Muscle layer of duodenum (tissue), 2 donors: ENCODE measurements around the gene TARS1.

Experiments
- H3K27ac ChIP-seq: one replicate; pipeline ENCODE4 v1.7.0; 2013; ENCODE audit warnings: mild to moderate bottlenecking, low read length
- H3K27me3 ChIP-seq: one replicate; pipeline ENCODE4 v1.7.0; 2013; ENCODE audit warnings: low read depth, mild to moderate bottlenecking, control low read depth, low read length
- H3K36me3 ChIP-seq, 2 donors: one replicate each; pipeline ENCODE4 v1.7.0; 2013; ENCODE audit warnings: low read length in 2 of 2, control low read depth in 1 of 2, mild to moderate bottlenecking in 1 of 2; ENCODE audit not compliant: insufficient read depth in 2 of 2, control insufficient read depth in 1 of 2
- H3K4me1 ChIP-seq, 2 donors: one replicate each; pipeline ENCODE4 v1.7.0; 2013; ENCODE audit warnings: low read length in 2 of 2, mild to moderate bottlenecking in 2 of 2, control low read depth in 1 of 2, moderate library complexity in 1 of 2; ENCODE audit not compliant: insufficient read depth in 2 of 2, control insufficient read depth in 1 of 2
- H3K4me3 ChIP-seq, 2 donors: one replicate each; pipeline ENCODE4 v1.7.0; 2013; ENCODE audit warnings: low read length in 2 of 2, low read depth in 1 of 2, mild to moderate bottlenecking in 1 of 2
- H3K9me3 ChIP-seq, 2 donors: one replicate each; pipeline ENCODE4 v1.7.0; 2013; ENCODE audit warnings: low read length in 2 of 2, control low read depth in 1 of 2, mild to moderate bottlenecking in 1 of 2; ENCODE audit not compliant: control insufficient read depth in 1 of 2
- donor health status: healthy.

Gene TARS1

GRCh38 chr5:33440482-33441240 lies at the start of gene TARS1:
Gene TARS1, plus strand, starts transcription at chr5:33440965. Its CDS starts 122 bp downstream, at chr5:33441087.
- H3K36me3 ChIP-seq, result peaks cover 6 to 13% of the 10 kb centered on the region in 2 donors
- H3K4me3 ChIP-seq, result peak within 1 kb of the TSS; percentile 83 to 99
- peaks cover 0 to 21% of the 10 kb centered on the region in 2 donors for H3K4me1 ChIP-seq
- H3K27me3 ChIP-seq, result no peaks in the 10 kb centered on the region
- no peaks in the 10 kb centered on the region for H3K9me3 ChIP-seq
- H3K27ac ChIP-seq, result peak within 1 kb of the TSS; percentile 99

- no peaks in the 10 kb centered on the region for H3K27me3 ChIP-seq
- H3K36me3 ChIP-seq, result no peaks in the 10 kb centered on the region
- H3K9me3 ChIP-seq, result no peaks in the 10 kb centered on the region
- no peak overlapping the region for H3K4me3 ChIP-seq
- no peak overlapping the region for H3K27ac ChIP-seq
- peaks cover 4 to 7% of the 10 kb centered on the region in 2 donors for H3K4me1 ChIP-seq
Observed at GRCh38 chr5:33398501-33398900, 42.3 kb upstream of the TARS1 start.

GRCh38 chr5:33400675-33401074 lies 40.1 kb upstream of the TARS1 start:
- H3K4me1 ChIP-seq, result peaks cover 4 to 7% of the 10 kb centered on the region in 2 donors
- no peaks in the 10 kb centered on the region for H3K27me3 ChIP-seq
- no peak overlapping the region for H3K4me3 ChIP-seq
- no peaks in the 10 kb centered on the region for H3K9me3 ChIP-seq
- H3K27ac ChIP-seq, result no peak overlapping the region
- H3K36me3 ChIP-seq, result no peaks in the 10 kb centered on the region

- Histone ChIP-seq H3K9me3 (no peaks in the 10 kb centered on the region), H3K4me1 (peaks cover 4 to 10% of the 10 kb centered on the region in 2 donors), H3K27ac (no peak overlapping the region), H3K4me3 (no peak overlapping the region), H3K27me3 (no peaks in the 10 kb centered on the region), H3K36me3 (no peaks in the 10 kb centered on the region)
Observed at GRCh38 chr5:33401482-33402390, 39.0 kb upstream of the TARS1 start.

GRCh38 chr5:33403187-33403586 lies 37.6 kb upstream of the TARS1 start:
- no peak overlapping the region for H3K4me3 ChIP-seq
- no peak overlapping the region for H3K27ac ChIP-seq
- H3K27me3 ChIP-seq, result no peaks in the 10 kb centered on the region
- H3K4me1 ChIP-seq, result peaks cover 4 to 13% of the 10 kb centered on the region in 2 donors
- no peaks in the 10 kb centered on the region for H3K36me3 ChIP-seq
- no peaks in the 10 kb centered on the region for H3K9me3 ChIP-seq

GRCh38 chr5:33408816-33409215 lies 31.9 kb upstream of the TARS1 start:
- H3K27ac ChIP-seq, result peak overlapping the region; percentile 3

GRCh38 chr5:33409435-33410170 lies 31.2 kb upstream of the TARS1 start:
- no peaks in the 10 kb centered on the region for H3K9me3 ChIP-seq
- no peaks in the 10 kb centered on the region for H3K27me3 ChIP-seq
- peak overlapping the region in 1 of 2 donors; percentile 12 for H3K4me3 ChIP-seq
- no peaks in the 10 kb centered on the region for H3K36me3 ChIP-seq
- peaks cover 0 to 30% of the 10 kb centered on the region in 2 donors for H3K4me1 ChIP-seq
- H3K27ac ChIP-seq, result peak overlapping the region; percentile 3

More at GRCh38 chr5:33408816-33409215, 31.9 kb upstream of the TARS1 start:
- H3K4me3 ChIP-seq, result peak overlapping the region in 1 of 2 donors; percentile 12
- no peaks in the 10 kb centered on the region for H3K36me3 ChIP-seq
- no peaks in the 10 kb centered on the region for H3K9me3 ChIP-seq
- no peaks in the 10 kb centered on the region for H3K27me3 ChIP-seq
- H3K4me1 ChIP-seq, result peaks cover 0 to 26% of the 10 kb centered on the region in 2 donors

GRCh38 chr5:33410221-33410620 lies 30.5 kb upstream of the TARS1 start:
- H3K4me3 ChIP-seq, result no peak overlapping the region
- no peaks in the 10 kb centered on the region for H3K9me3 ChIP-seq
- peak overlapping the region; percentile 3 for H3K27ac ChIP-seq
- H3K36me3 ChIP-seq, result no peaks in the 10 kb centered on the region
- no peaks in the 10 kb centered on the region for H3K27me3 ChIP-seq
- H3K4me1 ChIP-seq, result peaks cover 0 to 30% of the 10 kb centered on the region in 2 donors

GRCh38 chr5:33411498-33411897 lies 29.3 kb upstream of the TARS1 start:
- H3K27ac ChIP-seq, result no peak overlapping the region
- H3K36me3 ChIP-seq, result no peaks in the 10 kb centered on the region
- H3K9me3 ChIP-seq, result no peaks in the 10 kb centered on the region
- peaks cover 0 to 27% of the 10 kb centered on the region in 2 donors for H3K4me1 ChIP-seq
- no peak overlapping the region for H3K4me3 ChIP-seq
- no peaks in the 10 kb centered on the region for H3K27me3 ChIP-seq

- H3K4me1 ChIP-seq, result peaks cover 0 to 4% of the 10 kb centered on the region in 2 donors
- no peak overlapping the region for H3K4me3 ChIP-seq
- H3K27ac ChIP-seq, result no peak overlapping the region
- H3K27me3 ChIP-seq, result no peaks in the 10 kb centered on the region
- no peaks in the 10 kb centered on the region for H3K9me3 ChIP-seq
- H3K36me3 ChIP-seq, result no peaks in the 10 kb centered on the region
Observed at GRCh38 chr5:33415811-33416354, 24.9 kb upstream of the TARS1 start.
